Sigmoid colon (tissue), 7 donors: Measurements from ENCODE around the gene WNT6. TPM values are rescaled to one million over a fixed set of nuclear protein-coding genes. Genes with fewer than 3 reads are reported as not detected.

Experiments used
- DNase-seq: peaks from one replicate; pipeline ENCODE4 v3.0.0-alpha.2; 2019
- H3K27ac ChIP-seq, 4 donors: fragments of 200-600 bp; sonication (generic); one replicate each; pipeline ENCODE4 v1.5.1; 2016 to 2019; ENCODE audit warnings: mild to moderate bottlenecking in 1 of 4
- H3K27me3 ChIP-seq, 3 donors: fragments of 200-600 bp; sonication (generic); one replicate each; pipeline ENCODE4 v1.5.1; 2019; ENCODE audit warnings: mild to moderate bottlenecking in 1 of 3
- H3K36me3 ChIP-seq, 4 donors: fragments of 200-600 bp; sonication (generic); one replicate each; pipeline ENCODE4 v1.5.1; 2016 to 2019
- H3K4me1 ChIP-seq, 4 donors: fragments of 200-600 bp; sonication (generic); one replicate each; pipeline ENCODE4 v1.5.1; 2017 to 2019
- H3K4me3 ChIP-seq, 4 donors: fragments of 200-600 bp; sonication (generic); one replicate each; pipeline ENCODE4 v1.5.1; 2017 to 2019; ENCODE audit warnings: mild to moderate bottlenecking in 2 of 4, moderate library complexity in 1 of 4
- H3K9me3 ChIP-seq, 4 donors: fragments of 200-600 bp in 3 of 4; sonication (generic) in 3 of 4; one replicate each; pipeline versions ENCODE4 v1.5.1 to v1.6.1; 2013 to 2019
- EP300 ChIP-seq, 4 donors: sonication (generic); formaldehyde crosslinking; IDR thresholded peaks; one replicate each; pipeline ENCODE4 v1.6.1; 2017; ENCODE audit warnings: antibody characterized with exemption in 4 of 4
- POLR2A ChIP-seq, 2 donors: fragments of 450-650 bp; IDR thresholded peaks; one replicate each; pipeline ENCODE4 v1.6.1; 2016; ENCODE audit warnings: antibody characterized with exemption in 2 of 2, mild to moderate bottlenecking in 2 of 2, moderate library complexity in 2 of 2
- POLR2AphosphoS5 ChIP-seq, 4 donors: sonication (generic); formaldehyde crosslinking; IDR thresholded peaks; one replicate each; pipeline ENCODE4 v1.6.1; 2017; ENCODE audit warnings: antibody characterized with exemption in 4 of 4
- WGBS, 2 donors: extraction: QIAGEN DNeasy Blood & Tissue Kit; methylation state at CpG; one replicate each; pipeline ENCODE4 v1.1.7; 2013; 5-methylcytosine and 5-hydroxymethylcytosine counted together
- intact Hi-C: fragments of 100-400 bp; cut with DNase I; formaldehyde crosslinking; loops from one replicate; pipeline ENCODE4 v1.15.1; 2023
- polyA plus RNA-seq, 3 donors: library from polyadenylated mRNA; stranded (reverse); fragments of 200-250 nt; gene quantifications; one replicate each; pipeline ENCODE4 v1.2.3, GENCODE V29; 2013
- total RNA-seq, 4 donors: library from RNA; depleted of rRNA; stranded (reverse); fragments of >200 nt; gene quantifications; one replicate each; pipeline ENCODE4 v1.1.0, GENCODE V29; 2016
- TF ChIP-seq, protein P1 (sequence below), 4 experiments: fragments of 450-650 bp in 3 of 4; fragments of 200-600 bp in 1 of 4; IDR thresholded peaks; one replicate each; pipeline ENCODE4 v1.5.1; 2016 to 2019; ENCODE audit warnings: antibody characterized with exemption in 4 of 4, mild to moderate bottlenecking in 3 of 4, moderate library complexity in 2 of 4
- donor health status: healthy with polysubstance abuse.
- donor health status: Bipolar disorder and iron deficiency.
- donor health status: healthy.

Gene WNT6
- total and polyA plus RNA-seq, 7 donors: 1.5 to 3.9 (median 2.9) TPM; not detected in 2

- H3K9me3 ChIP-seq: no peaks in the 10 kb centered on the region
- peaks cover 0 to 33% (median 28%) of the 10 kb centered on the region in 4 donors for H3K4me1 ChIP-seq
- intact Hi-C loops: no loop called here
- no peak for TF ChIP-seq POLR2AphosphoS5 (IDR thresholded peaks at IDR 0.05)
- TF ChIP-seq POLR2A (IDR thresholded peaks at IDR 0.05): no peak
- no peak for TF ChIP-seq EP300 (IDR thresholded peaks at IDR 0.05)
- TF ChIP-seq, protein P1, sequence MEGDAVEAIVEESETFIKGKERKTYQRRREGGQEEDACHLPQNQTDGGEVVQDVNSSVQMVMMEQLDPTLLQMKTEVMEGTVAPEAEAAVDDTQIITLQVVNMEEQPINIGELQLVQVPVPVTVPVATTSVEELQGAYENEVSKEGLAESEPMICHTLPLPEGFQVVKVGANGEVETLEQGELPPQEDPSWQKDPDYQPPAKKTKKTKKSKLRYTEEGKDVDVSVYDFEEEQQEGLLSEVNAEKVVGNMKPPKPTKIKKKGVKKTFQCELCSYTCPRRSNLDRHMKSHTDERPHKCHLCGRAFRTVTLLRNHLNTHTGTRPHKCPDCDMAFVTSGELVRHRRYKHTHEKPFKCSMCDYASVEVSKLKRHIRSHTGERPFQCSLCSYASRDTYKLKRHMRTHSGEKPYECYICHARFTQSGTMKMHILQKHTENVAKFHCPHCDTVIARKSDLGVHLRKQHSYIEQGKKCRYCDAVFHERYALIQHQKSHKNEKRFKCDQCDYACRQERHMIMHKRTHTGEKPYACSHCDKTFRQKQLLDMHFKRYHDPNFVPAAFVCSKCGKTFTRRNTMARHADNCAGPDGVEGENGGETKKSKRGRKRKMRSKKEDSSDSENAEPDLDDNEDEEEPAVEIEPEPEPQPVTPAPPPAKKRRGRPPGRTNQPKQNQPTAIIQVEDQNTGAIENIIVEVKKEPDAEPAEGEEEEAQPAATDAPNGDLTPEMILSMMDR (IDR thresholded peaks at IDR 0.05): no peak
- H3K27ac ChIP-seq: no peak overlapping the region
- 16 to 20% methylated on average over 10 of the region's 10 CpGs for WGBS, 2 donors
- DNase-seq: peak; percentile 37
- no peaks in the 10 kb centered on the region for H3K36me3 ChIP-seq
- H3K4me3 ChIP-seq: no peak overlapping the region
- peaks cover 34 to 100% (median 80%) of the 10 kb centered on the region in 3 donors for H3K27me3 ChIP-seq
These were observed 2.1 kb upstream of the WNT6 start for GRCh38 chr2:218857371-218858137.

DNA sequence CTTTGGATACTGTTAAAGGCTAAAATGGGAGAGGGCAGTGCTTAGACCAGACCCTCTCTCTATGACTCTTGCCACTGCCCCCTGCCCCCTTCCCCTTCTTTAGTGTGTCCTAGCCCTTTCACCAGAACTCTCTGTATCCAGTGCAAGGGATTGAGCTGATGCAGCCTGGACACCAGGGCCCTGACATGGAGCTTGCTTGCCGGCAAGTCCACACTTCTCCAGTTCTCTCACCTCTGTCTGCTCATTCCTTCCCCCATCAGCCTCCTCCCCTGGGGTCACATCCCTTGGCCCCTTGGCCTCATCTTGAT is 1.5 kb upstream of the WNT6 start:
- intact Hi-C loops: no loop called here
- Histone ChIP-seq H3K27me3 (peaks cover 33 to 100% (median 80%) of the 10 kb centered on the region in 3 donors), H3K4me3 (no peak overlapping the region), H3K4me1 (peaks cover 0 to 32% (median 27%) of the 10 kb centered on the region in 4 donors), H3K36me3 (no peaks in the 10 kb centered on the region), H3K27ac (no peak overlapping the region), H3K9me3 (no peaks in the 10 kb centered on the region)
- TF ChIP-seq, protein P1 (IDR thresholded peaks at IDR 0.05): no peak
- WGBS, 2 donors: 9 to 19% methylated on average over 1 of the region's 1 CpG
- DNase-seq: peak; percentile 15

GRCh38 chr2:218858671-218859555 is 692 bp upstream of the WNT6 start:
- H3K9me3 ChIP-seq: no peaks in the 10 kb centered on the region
- H3K27ac ChIP-seq: no peak overlapping the region
- no peak for TF ChIP-seq POLR2A (IDR thresholded peaks at IDR 0.05)
- TF ChIP-seq, protein P1 (IDR thresholded peaks at IDR 0.05): no peak
- TF ChIP-seq EP300 (IDR thresholded peaks at IDR 0.05): no peak
- DNase-seq: peak; percentile 50
- intact Hi-C loops: no loop called here
- peaks cover 0 to 27% (median 23%) of the 10 kb centered on the region in 4 donors for H3K4me1 ChIP-seq
- H3K27me3 ChIP-seq: peaks cover 38 to 100% (median 78%) of the 10 kb centered on the region in 3 donors
- peak overlapping the region in 3 of 4 donors; percentile 40 to 47 (median 42) for H3K4me3 ChIP-seq
- no peaks in the 10 kb centered on the region for H3K36me3 ChIP-seq
- WGBS, 2 donors: 5% methylated on average over 51 of the region's 51 CpGs

- peak overlapping the region in 2 of 4 donors; percentile 32 to 47 for H3K27ac ChIP-seq
- WGBS, 2 donors: 5 to 6% methylated on average over 47 of the region's 47 CpGs
- DNase-seq: peak; percentile 59
- TF ChIP-seq, protein P1 (IDR thresholded peaks at IDR 0.05): no peak
- TF ChIP-seq POLR2AphosphoS5 (IDR thresholded peaks at IDR 0.05): no peak
- TF ChIP-seq EP300 (IDR thresholded peaks at IDR 0.05): no peak
- TF ChIP-seq POLR2A (IDR thresholded peaks at IDR 0.05): no peak
- peak overlapping the region; percentile 16 to 47 (median 41) for H3K4me3 ChIP-seq
- peaks cover 0 to 27% (median 23%) of the 10 kb centered on the region in 4 donors for H3K4me1 ChIP-seq
- H3K27me3 ChIP-seq: peaks cover 35 to 100% (median 89%) of the 10 kb centered on the region in 3 donors
- H3K9me3 ChIP-seq: no peaks in the 10 kb centered on the region
- H3K36me3 ChIP-seq: no peaks in the 10 kb centered on the region
- intact Hi-C loops: no loop called here
These were observed 605 bp downstream of the WNT6 start for GRCh38 chr2:218859988-218860831.
